Liver (tissue), 9 donors: ENCODE data around the gene RARA. TPM values are rescaled to one million over a fixed set of nuclear protein-coding genes. Genes with fewer than 3 reads are reported as not detected.
A peak's percentile ranks its signal among the peaks of the same experiment; 100 is the strongest.

Experiments used
- DNase-seq: peaks from one replicate; pipeline ENCODE4 v3.0.0-alpha.2; 2017; ENCODE audit warnings: low spot score
- H3K27ac ChIP-seq, 2 donors: one replicate each; pipeline ENCODE4 v1.7.0; 2013; ENCODE audit warnings: inconsistent platforms in 2 of 2, low read length in 2 of 2, control low read depth in 1 of 2, low read depth in 1 of 2, mild to moderate bottlenecking in 1 of 2
- H3K27me3 ChIP-seq, 4 donors: one replicate each; pipeline versions ENCODE4 v1.6.1 to v1.7.0; 2013; ENCODE audit warnings: low read length in 3 of 4, inconsistent platforms in 1 of 4, mild to moderate bottlenecking in 1 of 4, moderate library complexity in 1 of 4; ENCODE audit not compliant: control insufficient read depth in 4 of 4, insufficient read depth in 4 of 4
- H3K36me3 ChIP-seq, 4 donors: one replicate each; pipeline versions ENCODE4 v1.6.1 to v1.7.0; 2013; ENCODE audit warnings: low read length in 3 of 4, mild to moderate bottlenecking in 3 of 4, low read depth in 1 of 4, moderate library complexity in 1 of 4; ENCODE audit not compliant: control insufficient read depth in 4 of 4, insufficient read depth in 3 of 4
- H3K4me1 ChIP-seq, 4 donors: one replicate each; pipeline versions ENCODE4 v1.6.1 to v1.7.0; 2013; ENCODE audit warnings: low read length in 3 of 4, mild to moderate bottlenecking in 3 of 4, moderate library complexity in 1 of 4; ENCODE audit not compliant: control insufficient read depth in 4 of 4, insufficient read depth in 4 of 4
- H3K4me3 ChIP-seq, 3 donors: one replicate each; pipeline versions ENCODE4 v1.6.1 to v1.7.0; 2013; ENCODE audit warnings: low read length in 3 of 3, control low read depth in 1 of 3, low read depth in 1 of 3, mild to moderate bottlenecking in 1 of 3
- H3K9ac ChIP-seq, 2 donors: one replicate each; pipeline ENCODE4 v1.7.0; 2013; ENCODE audit warnings: low read length in 2 of 2, mild to moderate bottlenecking in 2 of 2, moderate library complexity in 2 of 2, control low read depth in 1 of 2, low read depth in 1 of 2
- H3K9me3 ChIP-seq, 4 donors: one replicate each; pipeline versions ENCODE4 v1.6.1 to v1.7.0; 2013; ENCODE audit warnings: low read length in 3 of 4; ENCODE audit not compliant: control insufficient read depth in 4 of 4
- EGR1 ChIP-seq, 2 donors: IDR thresholded peaks; 2 replicates each; pipeline ENCODE4 v1.6.1; 2016 to 2018; ENCODE audit warnings: antibody characterized with exemption in 2 of 2, low read depth in 2 of 2
- FOXA1 ChIP-seq: IDR thresholded peaks from 2 replicates; pipeline ENCODE4 v1.6.1; 2016; ENCODE audit warnings: antibody characterized with exemption
- FOXA2 ChIP-seq: IDR thresholded peaks from 2 replicates; pipeline ENCODE4 v1.6.1; 2016; ENCODE audit warnings: antibody characterized with exemption
- GABPA ChIP-seq, 2 donors: IDR thresholded peaks in 1 of 2; conservative IDR thresholded peaks in 1 of 2; 2 replicates each; pipeline ENCODE4 v1.6.1; 2016; ENCODE audit warnings: antibody characterized with exemption in 2 of 2, mild to moderate bottlenecking in 1 of 2, moderate library complexity in 1 of 2
- HNF4A ChIP-seq, 2 donors: conservative IDR thresholded peaks; 2 replicates each; pipeline ENCODE4 v1.6.1; 2016; ENCODE audit warnings: antibody characterized with exemption in 2 of 2, mild to moderate bottlenecking in 2 of 2
- HNF4G ChIP-seq: IDR thresholded peaks from 2 replicates; pipeline ENCODE4 v1.6.1; 2016; ENCODE audit warnings: antibody characterized with exemption
- JUND ChIP-seq, 2 donors: IDR thresholded peaks; 2 replicates each; pipeline ENCODE4 v1.6.1; 2016; ENCODE audit warnings: antibody characterized with exemption in 2 of 2
- NR2F2 ChIP-seq: IDR thresholded peaks from 2 replicates; pipeline ENCODE4 v1.6.1; 2016; ENCODE audit warnings: antibody characterized with exemption
- RAD21 ChIP-seq, 2 donors: IDR thresholded peaks; 2 replicates each; pipeline ENCODE4 v1.6.1; 2016; ENCODE audit warnings: antibody characterized with exemption in 2 of 2, mild to moderate bottlenecking in 2 of 2
- REST ChIP-seq: IDR thresholded peaks from 2 replicates; pipeline ENCODE4 v1.6.1; 2016; ENCODE audit warnings: antibody characterized with exemption, mild to moderate bottlenecking
- RXRA ChIP-seq, 2 donors: IDR thresholded peaks; 2 replicates each; pipeline ENCODE4 v1.6.1; 2017 to 2018; ENCODE audit warnings: antibody characterized with exemption in 2 of 2, mild to moderate bottlenecking in 1 of 2
- SP1 ChIP-seq: IDR thresholded peaks from 2 replicates; pipeline ENCODE4 v1.6.1; 2018; ENCODE audit warnings: antibody characterized with exemption, mild to moderate bottlenecking
- TAF1 ChIP-seq: conservative IDR thresholded peaks from 2 replicates; pipeline ENCODE4 v1.6.1; 2016; ENCODE audit warnings: antibody characterized with exemption, mild to moderate bottlenecking
- YY1 ChIP-seq: IDR thresholded peaks from 2 replicates; pipeline ENCODE4 v1.6.1; 2016; ENCODE audit warnings: antibody characterized with exemption, mild to moderate bottlenecking
- WGBS: extraction: QIAGEN DNeasy Blood & Tissue Kit; methylation state at CpG from one replicate; pipeline ENCODE4 v1.1.7; 2013; 5-methylcytosine and 5-hydroxymethylcytosine counted together
- polyA plus RNA-seq, 2 donors: library from polyadenylated mRNA; stranded (reverse) in 1 of 2; unstranded in 1 of 2; fragments of 200-250 nt in 1 of 2; fragments of >200 nt in 1 of 2; fragmentation: Nextera tagmentation in 1 of 2; extraction: Ambion mirVana in 1 of 2; gene quantifications; one replicate each; pipeline versions ENCODE4 v1.2.1 to v1.2.3, GENCODE V29; 2013 to 2015
- total RNA-seq, 2 donors: library from RNA; depleted of rRNA; stranded (reverse); fragments of >200 nt; gene quantifications; one replicate each; pipeline ENCODE4 v1.2.3, GENCODE V29; 2014
- TF ChIP-seq, protein P1 (sequence below): IDR thresholded peaks from 2 replicates; pipeline ENCODE4 v1.6.1; 2016; ENCODE audit warnings: antibody characterized with exemption
- TF ChIP-seq, protein P2 (sequence below): fragments of 150-350 bp; IDR thresholded peaks from 2 replicates; pipeline ENCODE4 v1.5.1; 2017; ENCODE audit warnings: improper control_type of control experiment, low read depth, low read length; ENCODE audit not compliant: missing input control
- TF ChIP-seq, protein P3 (sequence below): IDR thresholded peaks from 2 replicates; pipeline ENCODE4 v1.6.1; 2016; ENCODE audit warnings: antibody characterized with exemption
- TF ChIP-seq, protein P4 (sequence below): IDR thresholded peaks from 2 replicates; pipeline ENCODE4 v1.6.1; 2016; ENCODE audit warnings: antibody characterized with exemption
- donor health status: healthy.
- donor health status: healthy.
- donor health status: healthy.
- donor health status: healthy.
- donor health status: healthy.

The RARA gene
- total and polyA plus RNA-seq, 4 donors, result 6.6 to 26.2 (median 10.8) TPM

GRCh38 chr17:40317345-40317873 lies 8.4 kb downstream of the RARA start:
- H3K9ac ChIP-seq, result peak overlapping the region; percentile 23 to 48
- peaks cover 43 to 83% (median 76%) of the 10 kb centered on the region in 4 donors for H3K4me1 ChIP-seq
- no peak for TF ChIP-seq JUND (IDR thresholded peaks at IDR 0.05)
- TF ChIP-seq FOXA1, result no peak
- no peak for TF ChIP-seq YY1
- no peak for TF ChIP-seq NR2F2
- TF ChIP-seq FOXA2, result no peak
- TF ChIP-seq, protein P1, sequence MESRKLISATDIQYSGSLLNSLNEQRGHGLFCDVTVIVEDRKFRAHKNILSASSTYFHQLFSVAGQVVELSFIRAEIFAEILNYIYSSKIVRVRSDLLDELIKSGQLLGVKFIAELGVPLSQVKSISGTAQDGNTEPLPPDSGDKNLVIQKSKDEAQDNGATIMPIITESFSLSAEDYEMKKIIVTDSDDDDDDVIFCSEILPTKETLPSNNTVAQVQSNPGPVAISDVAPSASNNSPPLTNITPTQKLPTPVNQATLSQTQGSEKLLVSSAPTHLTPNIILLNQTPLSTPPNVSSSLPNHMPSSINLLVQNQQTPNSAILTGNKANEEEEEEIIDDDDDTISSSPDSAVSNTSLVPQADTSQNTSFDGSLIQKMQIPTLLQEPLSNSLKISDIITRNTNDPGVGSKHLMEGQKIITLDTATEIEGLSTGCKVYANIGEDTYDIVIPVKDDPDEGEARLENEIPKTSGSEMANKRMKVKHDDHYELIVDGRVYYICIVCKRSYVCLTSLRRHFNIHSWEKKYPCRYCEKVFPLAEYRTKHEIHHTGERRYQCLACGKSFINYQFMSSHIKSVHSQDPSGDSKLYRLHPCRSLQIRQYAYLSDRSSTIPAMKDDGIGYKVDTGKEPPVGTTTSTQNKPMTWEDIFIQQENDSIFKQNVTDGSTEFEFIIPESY, result no peak
- TF ChIP-seq RXRA (IDR thresholded peaks at IDR 0.05), result no peak
- no peak for TF ChIP-seq SP1
- TF ChIP-seq EGR1 (IDR thresholded peaks at IDR 0.05; ENCODE audit: low read depth in 2 of 2), result no peak
- 17% methylated on average over 6 of the region's 6 CpGs for WGBS
- H3K27ac ChIP-seq, result peak overlapping the region; percentile 81 to 94
- no peaks in the 10 kb centered on the region for H3K27me3 ChIP-seq
- peak; percentile 64 for DNase-seq
- no peaks in the 10 kb centered on the region for H3K9me3 ChIP-seq
- H3K36me3 ChIP-seq, result no peaks in the 10 kb centered on the region
- peak overlapping the region in 1 of 3 donors; percentile 13 for H3K4me3 ChIP-seq

DNA sequence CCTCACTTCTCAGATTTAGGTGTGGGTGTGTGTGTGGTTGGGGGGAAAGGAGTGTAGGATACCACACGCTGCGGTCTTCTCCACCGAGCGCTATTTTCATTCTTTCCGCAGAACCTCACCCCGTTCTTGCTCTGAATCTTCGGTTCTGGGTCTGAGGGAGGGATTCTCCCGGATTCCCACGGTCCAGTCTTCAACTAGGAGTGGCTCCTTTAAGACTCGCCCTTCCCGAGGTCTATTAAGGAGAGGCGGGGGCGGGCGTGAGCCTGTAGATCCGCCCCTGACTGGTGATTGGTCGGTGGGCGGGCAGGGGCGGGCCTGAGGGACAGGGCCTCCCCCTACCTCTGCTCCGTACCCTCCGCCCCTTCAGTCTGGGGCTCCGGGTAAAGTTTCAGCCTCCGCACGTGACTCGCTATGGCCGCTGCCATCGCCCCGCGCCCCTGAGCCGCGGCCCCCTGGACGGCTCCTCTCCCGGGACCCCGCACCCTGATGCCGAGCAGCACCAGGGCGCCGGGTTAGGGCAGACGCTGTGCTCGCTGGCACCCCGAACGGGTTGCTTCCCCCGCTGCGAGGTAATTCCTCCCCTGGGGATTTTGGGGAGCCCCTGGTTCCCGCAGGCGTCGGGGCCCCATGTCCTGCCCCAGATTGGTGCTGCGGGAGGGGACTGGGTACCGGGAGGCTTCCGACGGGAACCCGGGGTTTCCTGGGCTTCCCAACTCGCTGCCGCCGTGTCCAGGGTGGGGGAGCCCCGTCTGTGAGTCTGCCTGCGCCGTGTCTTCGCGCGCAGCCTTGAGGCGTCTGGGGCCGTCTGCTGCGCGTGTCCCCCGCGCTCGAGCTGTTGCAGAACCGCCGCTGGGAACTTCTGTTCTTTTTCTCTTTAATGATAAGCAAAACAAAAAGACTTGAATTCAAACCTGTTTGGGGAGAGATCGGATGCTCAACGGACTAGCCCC lies 9.2 kb downstream of the RARA start:
- Histone ChIP-seq H3K27ac (peak overlapping the region; percentile 81 to 94), H3K27me3 (no peaks in the 10 kb centered on the region), H3K36me3 (no peaks in the 10 kb centered on the region), H3K4me3 (peak overlapping the region; percentile 61 to 86 (median 75)), H3K9me3 (no peaks in the 10 kb centered on the region), H3K4me1 (peaks cover 40 to 83% (median 75%) of the 10 kb centered on the region in 4 donors), H3K9ac (peak overlapping the region; percentile 80 to 87)
- TF ChIP-seq YY1 (peak; percentile 95), FOXA2 (no peak), SP1 (peak; percentile 90), RXRA (IDR thresholded peaks at IDR 0.05) (peak; percentile 73 to 80), REST (peak; percentile 62), EGR1 (IDR thresholded peaks at IDR 0.05; ENCODE audit: low read depth in 2 of 2) (peak; percentile 95 to 98), HNF4A (conservative IDR thresholded peaks at IDR 0.05) (peak; percentile 36 to 45), TAF1 (no peak), FOXA1 (no peak), JUND (IDR thresholded peaks at IDR 0.05) (peak in 1 of 2 donors; percentile 15), GABPA (IDR thresholded peaks at IDR 0.05 in 1 of 2, conservative IDR thresholded peaks at IDR 0.05 in 1 of 2) (peak in 1 of 2 donors; percentile 33), HNF4G (no peak), NR2F2 (no peak), RAD21 (IDR thresholded peaks at IDR 0.05) (peak in 1 of 2 donors; percentile 31)
- TF ChIP-seq, protein P2, sequence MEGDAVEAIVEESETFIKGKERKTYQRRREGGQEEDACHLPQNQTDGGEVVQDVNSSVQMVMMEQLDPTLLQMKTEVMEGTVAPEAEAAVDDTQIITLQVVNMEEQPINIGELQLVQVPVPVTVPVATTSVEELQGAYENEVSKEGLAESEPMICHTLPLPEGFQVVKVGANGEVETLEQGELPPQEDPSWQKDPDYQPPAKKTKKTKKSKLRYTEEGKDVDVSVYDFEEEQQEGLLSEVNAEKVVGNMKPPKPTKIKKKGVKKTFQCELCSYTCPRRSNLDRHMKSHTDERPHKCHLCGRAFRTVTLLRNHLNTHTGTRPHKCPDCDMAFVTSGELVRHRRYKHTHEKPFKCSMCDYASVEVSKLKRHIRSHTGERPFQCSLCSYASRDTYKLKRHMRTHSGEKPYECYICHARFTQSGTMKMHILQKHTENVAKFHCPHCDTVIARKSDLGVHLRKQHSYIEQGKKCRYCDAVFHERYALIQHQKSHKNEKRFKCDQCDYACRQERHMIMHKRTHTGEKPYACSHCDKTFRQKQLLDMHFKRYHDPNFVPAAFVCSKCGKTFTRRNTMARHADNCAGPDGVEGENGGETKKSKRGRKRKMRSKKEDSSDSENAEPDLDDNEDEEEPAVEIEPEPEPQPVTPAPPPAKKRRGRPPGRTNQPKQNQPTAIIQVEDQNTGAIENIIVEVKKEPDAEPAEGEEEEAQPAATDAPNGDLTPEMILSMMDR, result no peak
- TF ChIP-seq, protein P3, sequence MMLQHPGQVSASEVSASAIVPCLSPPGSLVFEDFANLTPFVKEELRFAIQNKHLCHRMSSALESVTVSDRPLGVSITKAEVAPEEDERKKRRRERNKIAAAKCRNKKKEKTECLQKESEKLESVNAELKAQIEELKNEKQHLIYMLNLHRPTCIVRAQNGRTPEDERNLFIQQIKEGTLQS, result no peak
- TF ChIP-seq, protein P1, result peak; percentile 49
- TF ChIP-seq, protein P4, sequence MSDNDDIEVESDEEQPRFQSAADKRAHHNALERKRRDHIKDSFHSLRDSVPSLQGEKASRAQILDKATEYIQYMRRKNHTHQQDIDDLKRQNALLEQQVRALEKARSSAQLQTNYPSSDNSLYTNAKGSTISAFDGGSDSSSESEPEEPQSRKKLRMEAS, result peak; percentile 86
- peak; percentile 92 for DNase-seq
- under 1% methylated on average over 70 of the region's 70 CpGs for WGBS
